GM21360 (cell line): ENCODE measurements around the gene RIT2.
"Not testable (repeated sequence)": the region's sequence is repeated elsewhere in the genome, so short reads cannot be mapped to it uniquely, and the experiment has no call there.

Experiments
- ATAC-seq: cut with Tn5 transposase; IDR thresholded peaks from one replicate; pipeline ENCODE4 v1.9.1; 2021; ENCODE audit warnings: mild to moderate bottlenecking, moderate library complexity; ENCODE audit not compliant: unreplicated experiment

Gene RIT2

GRCh38 chr18:42854558-42854957 is 260.9 kb downstream of the RIT2 start:
- ATAC-seq, result no peak

DNA sequence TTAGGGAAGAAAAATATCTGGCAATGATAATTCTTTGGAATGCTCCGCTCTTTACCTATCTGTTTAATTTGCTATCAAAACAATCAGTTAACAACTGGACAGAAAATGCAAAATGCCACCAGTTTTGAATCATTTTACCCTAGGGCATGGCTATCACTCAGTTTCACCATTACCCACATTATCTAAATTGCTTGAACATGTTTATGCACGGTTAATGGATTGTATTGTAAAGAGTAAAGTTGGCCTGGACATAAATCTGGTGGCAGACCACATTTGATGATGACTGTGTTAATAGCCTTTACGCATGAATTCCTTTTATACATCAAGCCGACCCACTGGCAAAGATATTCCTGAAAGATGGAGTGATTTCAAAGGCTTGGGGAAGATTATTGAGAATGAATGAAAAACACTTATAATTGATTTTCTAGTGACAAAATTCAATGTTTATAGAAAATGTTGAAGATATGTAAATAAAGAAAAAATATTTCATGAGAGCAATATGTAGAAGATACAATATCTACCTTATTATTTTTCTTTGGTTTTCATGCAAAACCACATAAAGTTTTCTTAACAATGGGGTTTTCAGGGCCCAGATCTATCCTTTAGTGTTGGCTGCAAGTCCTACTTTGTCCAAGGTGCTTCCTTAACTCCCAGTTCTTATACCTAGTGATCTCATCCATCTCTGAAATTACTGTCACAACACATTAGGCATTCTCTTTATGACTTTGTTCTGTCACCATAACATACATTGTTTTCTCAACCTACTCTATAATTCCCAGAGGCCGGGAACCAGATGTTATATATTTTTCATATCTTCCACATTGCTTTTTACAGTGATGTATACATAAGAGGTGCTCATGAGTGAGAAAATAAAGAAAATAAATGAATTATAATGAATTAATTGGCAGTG is 265.1 kb downstream of the RIT2 start:
- ATAC-seq, result no peak

DNA sequence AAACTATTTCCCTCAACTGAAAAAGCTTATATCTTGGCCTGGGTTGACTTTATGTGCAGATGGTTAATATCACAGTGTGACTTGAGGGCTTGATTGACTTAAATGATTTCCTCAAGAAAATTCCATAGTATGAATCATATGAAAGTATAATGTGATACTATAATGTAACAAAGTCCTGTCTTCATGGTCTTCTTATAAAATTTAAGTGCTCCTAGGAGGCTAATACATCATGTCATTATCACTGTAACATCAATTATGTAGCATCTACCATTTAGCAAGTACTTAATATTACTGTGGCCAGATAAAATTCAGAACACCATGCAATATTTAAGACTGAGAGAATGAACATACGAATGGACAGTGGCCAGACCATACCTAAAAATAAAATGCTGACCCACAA is 276.1 kb downstream of the RIT2 start:
- ATAC-seq, result no peak

DNA sequence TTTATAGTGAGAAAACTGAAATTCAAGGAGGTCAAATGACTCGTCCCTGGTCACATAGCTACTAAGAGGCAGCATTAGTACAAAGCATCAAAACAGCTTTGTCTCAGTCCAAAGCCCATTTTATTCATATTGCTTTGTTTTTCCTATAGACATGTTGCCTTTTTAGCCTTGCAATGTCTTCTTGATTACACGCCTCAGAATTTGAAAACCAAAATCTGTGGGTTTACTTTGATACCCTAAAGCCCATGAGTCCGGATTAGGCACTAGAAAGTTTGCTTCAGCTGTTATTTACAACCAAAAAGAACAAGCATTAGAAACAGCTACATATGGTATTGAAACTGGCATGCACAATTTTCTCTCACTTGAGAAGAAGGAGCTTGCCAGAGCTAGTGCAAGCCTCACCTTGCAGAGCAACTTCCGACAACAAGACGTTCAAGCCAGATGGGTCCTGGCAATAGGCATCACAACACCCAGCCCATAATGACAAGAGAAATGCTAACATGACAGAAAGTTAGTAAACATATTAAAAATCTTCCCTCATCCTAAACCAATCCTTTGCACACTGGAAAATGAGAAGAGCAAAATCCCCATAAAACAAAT is 276.8 kb downstream of the RIT2 start:
- ATAC-seq, result no peak

DNA sequence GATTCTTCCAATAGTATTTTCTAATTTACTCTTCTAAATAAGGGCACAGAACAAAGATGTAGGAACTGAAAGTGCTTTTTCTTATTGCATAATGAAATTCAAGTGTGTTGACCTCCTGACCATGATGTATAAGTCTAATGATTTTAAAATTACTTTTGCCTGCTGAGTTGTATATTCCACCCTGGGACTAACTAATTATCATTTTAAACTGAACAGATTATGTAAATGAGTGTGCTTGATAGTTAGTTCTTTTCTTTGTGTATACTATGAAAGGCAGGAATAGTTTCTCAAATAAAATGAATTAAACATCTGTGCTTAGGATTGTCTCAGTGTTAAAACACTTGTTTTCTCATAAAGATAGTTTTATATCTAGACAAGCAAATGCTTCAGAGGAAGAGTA is 284.5 kb downstream of the RIT2 start:
- ATAC-seq, result no peak

GRCh38 chr18:42828881-42829280 is 286.6 kb downstream of the RIT2 start:
- ATAC-seq, result no peak

DNA sequence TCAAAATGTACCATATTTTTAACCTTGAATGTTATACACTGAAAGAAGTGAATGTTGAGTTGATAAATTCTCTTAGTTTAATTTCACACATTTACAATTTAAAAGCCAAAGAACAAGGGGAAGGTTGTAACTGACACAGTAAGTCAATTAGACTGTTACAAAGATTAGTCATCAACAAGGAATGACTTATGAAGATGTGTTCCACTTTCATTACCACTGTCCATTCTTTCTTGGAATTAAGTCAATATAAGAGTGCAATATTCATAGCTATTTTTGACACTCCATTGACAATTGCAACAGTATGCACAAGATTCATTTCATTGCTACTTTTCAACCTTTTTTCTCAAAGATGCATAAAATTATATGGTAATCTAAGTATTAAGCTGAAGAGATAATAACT is 291.3 kb downstream of the RIT2 start:
- ATAC-seq, result no peak

DNA sequence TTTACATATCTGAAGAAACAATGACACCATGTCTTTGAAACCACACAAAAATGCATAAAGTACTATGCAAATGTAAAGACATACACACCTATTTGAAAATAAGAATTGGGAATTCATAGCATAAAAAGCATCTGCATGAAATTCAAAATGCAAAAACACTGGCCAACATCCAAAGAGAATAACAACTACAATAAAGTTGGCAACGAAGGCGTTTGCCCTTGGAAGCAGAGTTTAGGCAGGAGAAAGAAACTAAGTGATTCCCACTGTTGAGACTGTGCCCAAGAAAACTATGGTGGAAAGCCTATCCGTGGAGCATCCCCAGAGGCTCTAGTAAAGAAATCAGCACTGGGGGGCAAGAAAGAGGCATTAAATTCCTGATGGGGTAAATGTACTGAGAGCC is 292.8 kb downstream of the RIT2 start:
- no peak for ATAC-seq

- ATAC-seq, result no peak
Measured at GRCh38 chr18:42821492-42821891, 294.0 kb downstream of the RIT2 start.

GRCh38 chr18:42814618-42815017 is 300.9 kb downstream of the RIT2 start:
- no peak for ATAC-seq

- no peak for ATAC-seq
Measured at GRCh38 chr18:42814184-42814583, 301.3 kb downstream of the RIT2 start.

DNA sequence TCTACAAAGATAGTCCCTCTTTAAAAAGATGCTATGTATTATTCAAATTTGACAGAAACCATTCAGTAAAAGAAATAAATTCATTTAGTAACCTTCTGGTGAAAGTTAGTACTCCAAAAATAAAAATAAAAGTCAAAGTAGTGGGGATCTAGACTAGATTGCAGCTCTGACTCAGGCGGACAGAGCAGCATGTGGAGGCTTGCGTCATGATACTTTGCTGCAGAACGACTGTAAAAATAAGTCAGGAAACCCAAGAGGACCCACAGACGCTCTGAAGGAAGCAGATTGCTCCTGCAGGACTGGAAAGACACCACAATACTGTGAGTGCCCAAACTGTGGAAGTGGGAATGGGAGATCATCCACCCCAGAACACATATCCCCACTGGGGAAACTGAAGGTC is 301.9 kb downstream of the RIT2 start:
- no peak for ATAC-seq

DNA sequence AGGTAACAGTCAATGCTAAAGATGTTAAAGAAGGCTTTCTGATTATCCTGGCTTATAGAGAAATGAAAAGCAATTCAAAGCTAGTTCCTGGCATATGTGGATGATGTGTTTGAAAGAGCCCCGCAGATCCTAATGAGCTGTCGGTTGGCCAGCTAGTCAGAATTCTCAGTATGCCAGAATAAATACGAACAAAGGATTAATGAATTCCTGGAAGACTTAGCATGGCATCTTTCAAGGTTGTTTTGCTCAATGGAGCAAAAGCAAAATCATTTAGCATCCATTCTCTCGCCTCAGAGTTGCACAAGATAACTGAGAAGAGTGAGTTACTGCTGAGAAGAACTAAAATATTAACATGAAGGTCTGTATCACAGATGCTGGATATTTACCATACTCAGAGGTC is 307.6 kb downstream of the RIT2 start:
- no peak for ATAC-seq

GRCh38 chr18:42801706-42802105 is 313.8 kb downstream of the RIT2 start:
- no peak for ATAC-seq

DNA sequence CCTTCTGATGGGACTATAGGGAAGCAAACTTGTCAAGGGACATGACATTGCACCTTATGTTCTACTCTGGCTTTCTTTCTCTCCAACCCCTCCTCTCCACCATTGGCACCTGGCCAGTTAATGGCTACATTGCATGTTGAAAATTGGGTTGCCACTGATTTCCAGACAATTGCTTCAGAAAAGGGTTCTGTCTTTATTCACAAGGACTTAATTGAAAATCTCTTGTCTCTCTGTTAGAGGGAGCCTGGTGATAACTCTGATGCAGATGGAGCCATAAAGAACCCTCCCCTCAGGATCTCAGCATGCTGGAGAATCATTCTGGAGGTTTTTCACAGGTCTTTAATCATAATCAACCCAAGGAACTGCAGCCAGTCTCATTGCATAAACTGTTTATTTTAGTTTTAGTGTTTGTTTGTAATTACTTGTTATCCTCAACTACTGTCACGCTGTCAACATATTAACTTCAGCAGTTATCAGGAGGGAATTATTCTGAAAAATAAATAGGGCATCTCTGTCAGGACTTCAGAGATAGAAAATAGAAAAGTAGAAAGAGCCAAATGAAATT is 316.8 kb downstream of the RIT2 start:
- ATAC-seq, result no peak

DNA sequence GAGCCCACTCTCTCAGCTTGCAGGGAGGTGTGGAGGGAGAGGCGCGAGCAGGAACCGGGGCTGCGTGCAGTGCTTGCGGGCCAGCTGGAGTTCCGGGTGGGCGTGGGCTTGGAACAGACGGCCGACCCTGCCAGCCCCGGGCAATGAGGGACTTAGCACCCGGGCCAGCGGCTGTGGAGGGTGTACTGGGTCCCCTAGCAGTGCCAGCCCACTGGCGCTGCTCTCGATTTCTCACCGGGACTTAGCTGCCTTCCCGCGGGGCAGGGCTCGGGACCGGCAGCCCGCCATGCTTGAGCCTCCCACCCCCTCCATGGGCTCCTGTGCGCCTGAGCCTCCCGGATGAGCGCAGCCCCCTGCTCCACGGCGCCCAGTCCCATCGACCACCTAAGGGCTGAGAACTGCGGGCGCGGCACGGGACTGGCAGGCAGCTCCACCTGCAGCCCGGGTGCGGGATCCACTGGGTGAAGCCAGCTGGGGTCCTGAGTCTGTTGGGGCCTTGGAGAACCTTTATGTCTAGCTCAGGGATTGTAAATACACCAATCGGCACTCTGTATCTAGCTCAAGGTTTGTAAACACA is 320.2 kb downstream of the RIT2 start:
- ATAC-seq, result not testable (repeated sequence)

- no peak for ATAC-seq
Measured at GRCh38 chr18:42792731-42793130, 322.8 kb downstream of the RIT2 start.

GRCh38 chr18:42784632-42785031 is 330.9 kb downstream of the RIT2 start:
- ATAC-seq, result no peak

DNA sequence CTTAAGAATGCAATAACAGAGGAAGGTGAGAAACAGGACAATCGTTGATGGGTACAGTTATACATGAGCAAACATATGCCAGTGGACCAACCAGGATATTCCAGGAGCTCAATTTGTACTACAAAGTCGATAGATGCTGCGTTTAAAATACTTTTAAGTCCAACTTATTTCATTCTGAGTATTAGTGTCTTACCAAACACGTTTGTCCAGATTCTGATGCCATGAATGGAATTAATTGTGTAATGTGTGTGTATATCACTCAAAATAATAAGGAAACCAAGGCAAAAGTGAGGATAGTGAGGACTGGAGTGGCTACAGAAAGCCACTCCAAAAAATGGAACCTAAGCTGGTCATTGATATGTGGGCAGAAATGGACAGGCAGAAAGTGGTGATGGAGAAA is 332.6 kb downstream of the RIT2 start:
- ATAC-seq, result no peak

- no peak for ATAC-seq
Measured at GRCh38 chr18:42781298-42781815, 334.1 kb downstream of the RIT2 start.

DNA sequence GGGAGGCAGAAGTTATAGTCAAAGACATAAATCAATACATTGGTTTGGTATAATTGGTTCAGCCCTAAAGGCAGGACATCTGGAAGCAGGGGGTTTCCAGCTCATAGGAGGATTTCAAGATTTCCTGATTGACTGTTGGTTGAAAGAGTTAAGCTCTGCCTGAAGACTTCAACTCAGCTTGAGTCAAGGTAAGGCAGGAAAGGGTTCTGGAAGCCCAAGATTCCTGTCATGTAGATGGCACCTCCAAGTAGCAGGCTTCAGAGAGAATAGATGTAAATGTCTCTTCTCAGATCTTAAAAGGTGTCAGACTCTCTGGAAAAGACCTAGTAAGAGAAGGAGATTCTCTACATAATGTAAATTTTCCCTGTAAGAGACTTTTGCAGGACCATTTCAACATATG is 335.3 kb downstream of the RIT2 start:
- ATAC-seq, result no peak
